GM12878 (cell line): ENCODE data around the gene TUBD1. TPM values are rescaled to one million over a fixed set of nuclear protein-coding genes. Genes with fewer than 3 reads are reported as not detected.

Experiments
- CBX3 ChIP-seq: fragments of 200-600 bp; sonication (generic); IDR thresholded peaks from 2 replicates; pipeline ENCODE4 v1.6.1; 2016; ENCODE audit warnings: low read depth, borderline replicate concordance
- CEBPZ ChIP-seq: fragments of 150-350 bp; IDR thresholded peaks from 2 replicates; pipeline ENCODE4 v1.6.1; 2016; ENCODE audit warnings: low read depth, low read length
- ELK1 ChIP-seq: IDR thresholded peaks from 2 replicates; pipeline ENCODE4 v1.6.1; 2012; ENCODE audit warnings: low read depth, low read length, improper control_type of control experiment
- IKZF2 ChIP-seq, 2 experiments: fragments of 450-650 bp; IDR thresholded peaks; 2 replicates each; pipeline ENCODE4 v1.6.1; 2017; ENCODE audit warnings: mild to moderate bottlenecking in 2 of 2, moderate library complexity in 2 of 2
- NFIC ChIP-seq: IDR thresholded peaks from 2 replicates; pipeline ENCODE4 v1.6.1; 2012; ENCODE audit warnings: low read depth, mild to moderate bottlenecking, inconsistent platforms, low read length, moderate library complexity
- PRDM15 ChIP-seq: fragments of 450-650 bp; formaldehyde crosslinking; IDR thresholded peaks from 2 replicates; pipeline ENCODE4 v1.4.0; 2020; ENCODE audit warnings: mild to moderate bottlenecking, moderate library complexity
- RAD21 ChIP-seq: IDR thresholded peaks from 2 replicates; pipeline ENCODE4 v1.6.1; 2011; ENCODE audit warnings: mild to moderate bottlenecking, low read depth, low read length, moderate library complexity; ENCODE audit not compliant: insufficient read depth
- SUZ12 ChIP-seq: fragments of 200-600 bp; sonication (generic); IDR thresholded peaks from one replicate; pipeline ENCODE4 v1.6.1; 2018; ENCODE audit warnings: antibody characterized with exemption, mild to moderate bottlenecking; ENCODE audit not compliant: unreplicated experiment
- ZNF274 ChIP-seq: IDR thresholded peaks from one replicate; pipeline ENCODE4 v1.8.0; 2011; ENCODE audit not compliant: insufficient read length, insufficient read depth
- polyA plus RNA-seq, 11 experiments: library from polyadenylated mRNA; depleted of rRNA in 4 of 11; unstranded in 6 of 11; stranded (reverse) in 5 of 11; fragments of >200 nt; fragmentation: Nextera tagmentation in 4 of 11; fragmentation: Illumina TruSeq in 1 of 11; extraction: Ambion mirVana in 4 of 11; extraction: Trizol in 1 of 11; gene quantifications; 1 replicate in 1 of 11; 2 replicates in 10 of 11; pipeline versions ENCODE4 v1.2.1 to v1.2.3, GENCODE V29; 2011 to 2016; ENCODE audit warnings: inconsistent platforms in 2 of 11, missing spikeins in 2 of 11, low read depth in 1 of 11
- total RNA-seq, 4 experiments: library from RNA; depleted of rRNA in 3 of 4; stranded (reverse); fragments of >200 nt in 3 of 4; fragmentation: Illumina TruSeq in 1 of 4; extraction: Trizol in 1 of 4; gene quantifications; 2 replicates each; pipeline versions ENCODE4 v1.2.1 to v1.2.3, GENCODE V29; 2013 to 2021
- TF ChIP-seq, protein P1 (sequence below): IDR thresholded peaks from 2 replicates; pipeline ENCODE4 v1.6.1; 2011; ENCODE audit warnings: low read depth, low read length, improper control_type of control experiment, borderline replicate concordance
- TF ChIP-seq, protein P2 (sequence below): IDR thresholded peaks from 2 replicates; pipeline ENCODE4 v1.6.1; 2012; ENCODE audit warnings: improper control_type of control experiment, low read depth, low read length; ENCODE audit not compliant: insufficient replicate concordance

TUBD1 gene
- total and polyA plus RNA-seq, 10 of the 15 experiments (the other 5 are each of a cell fraction or from before 2014, with no cell fraction given) = 5.3 to 10.8 (median 8.3) TPM

GRCh38 chr17:59825533-59826322 is 67.0 kb downstream of the TUBD1 start (continued):
- TF ChIP-seq NFIC (peak; percentile 53), ZNF274 (no peak), SUZ12 (no peak), IKZF2 (IDR thresholded peaks at IDR 0.05) (peak; percentile 44 to 57; a peak in 3 of 4 replicates), CBX3 (no peak), ELK1 (no peak), RAD21 (no peak), CEBPZ (no peak), PRDM15 (CRISPR knock-in tag) (no peak)
- TF ChIP-seq, protein P1, sequence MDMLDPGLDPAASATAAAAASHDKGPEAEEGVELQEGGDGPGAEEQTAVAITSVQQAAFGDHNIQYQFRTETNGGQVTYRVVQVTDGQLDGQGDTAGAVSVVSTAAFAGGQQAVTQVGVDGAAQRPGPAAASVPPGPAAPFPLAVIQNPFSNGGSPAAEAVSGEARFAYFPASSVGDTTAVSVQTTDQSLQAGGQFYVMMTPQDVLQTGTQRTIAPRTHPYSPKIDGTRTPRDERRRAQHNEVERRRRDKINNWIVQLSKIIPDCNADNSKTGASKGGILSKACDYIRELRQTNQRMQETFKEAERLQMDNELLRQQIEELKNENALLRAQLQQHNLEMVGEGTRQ = no peak
- TF ChIP-seq, protein P2, sequence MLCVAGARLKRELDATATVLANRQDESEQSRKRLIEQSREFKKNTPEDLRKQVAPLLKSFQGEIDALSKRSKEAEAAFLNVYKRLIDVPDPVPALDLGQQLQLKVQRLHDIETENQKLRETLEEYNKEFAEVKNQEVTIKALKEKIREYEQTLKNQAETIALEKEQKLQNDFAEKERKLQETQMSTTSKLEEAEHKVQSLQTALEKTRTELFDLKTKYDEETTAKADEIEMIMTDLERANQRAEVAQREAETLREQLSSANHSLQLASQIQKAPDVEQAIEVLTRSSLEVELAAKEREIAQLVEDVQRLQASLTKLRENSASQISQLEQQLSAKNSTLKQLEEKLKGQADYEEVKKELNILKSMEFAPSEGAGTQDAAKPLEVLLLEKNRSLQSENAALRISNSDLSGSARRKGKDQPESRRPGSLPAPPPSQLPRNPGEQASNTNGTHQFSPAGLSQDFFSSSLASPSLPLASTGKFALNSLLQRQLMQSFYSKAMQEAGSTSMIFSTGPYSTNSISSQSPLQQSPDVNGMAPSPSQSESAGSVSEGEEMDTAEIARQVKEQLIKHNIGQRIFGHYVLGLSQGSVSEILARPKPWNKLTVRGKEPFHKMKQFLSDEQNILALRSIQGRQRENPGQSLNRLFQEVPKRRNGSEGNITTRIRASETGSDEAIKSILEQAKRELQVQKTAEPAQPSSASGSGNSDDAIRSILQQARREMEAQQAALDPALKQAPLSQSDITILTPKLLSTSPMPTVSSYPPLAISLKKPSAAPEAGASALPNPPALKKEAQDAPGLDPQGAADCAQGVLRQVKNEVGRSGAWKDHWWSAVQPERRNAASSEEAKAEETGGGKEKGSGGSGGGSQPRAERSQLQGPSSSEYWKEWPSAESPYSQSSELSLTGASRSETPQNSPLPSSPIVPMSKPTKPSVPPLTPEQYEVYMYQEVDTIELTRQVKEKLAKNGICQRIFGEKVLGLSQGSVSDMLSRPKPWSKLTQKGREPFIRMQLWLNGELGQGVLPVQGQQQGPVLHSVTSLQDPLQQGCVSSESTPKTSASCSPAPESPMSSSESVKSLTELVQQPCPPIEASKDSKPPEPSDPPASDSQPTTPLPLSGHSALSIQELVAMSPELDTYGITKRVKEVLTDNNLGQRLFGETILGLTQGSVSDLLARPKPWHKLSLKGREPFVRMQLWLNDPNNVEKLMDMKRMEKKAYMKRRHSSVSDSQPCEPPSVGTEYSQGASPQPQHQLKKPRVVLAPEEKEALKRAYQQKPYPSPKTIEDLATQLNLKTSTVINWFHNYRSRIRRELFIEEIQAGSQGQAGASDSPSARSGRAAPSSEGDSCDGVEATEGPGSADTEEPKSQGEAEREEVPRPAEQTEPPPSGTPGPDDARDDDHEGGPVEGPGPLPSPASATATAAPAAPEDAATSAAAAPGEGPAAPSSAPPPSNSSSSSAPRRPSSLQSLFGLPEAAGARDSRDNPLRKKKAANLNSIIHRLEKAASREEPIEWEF = peak; percentile 30
